RWPE1 (cell line): Measurements from ENCODE around the gene CARM1.
"Not testable (repeated sequence)": the region's sequence is repeated elsewhere in the genome, so short reads cannot be mapped to it uniquely, and the experiment has no call there.

Experiments used
- CTCF ChIA-PET: fragments of 350-600 bp; sonication (Branson Sonifier 250); formaldehyde crosslinking; extraction: SDS; loops from one replicate; lab custom pipeline; 2021; lab: Yijun Ruan, JAX
- POLR2A ChIA-PET: fragments of 400-600 bp; formaldehyde crosslinking; extraction: SDS; loops from one replicate; lab custom pipeline; 2020; ENCODE audit warnings: antibody characterized with exemption; ENCODE audit not compliant: low non-redundant PET; lab: Yijun Ruan, JAX
- DNase-seq: peaks from one replicate; pipeline ENCODE4 v3.0.0; 2012; ENCODE audit warnings: low spot score
- H3K27ac ChIP-seq: fragments of 450-650 bp; 2 replicates; pipeline ENCODE4 v1.5.1; 2017
- CTCF ChIP-seq: fragments of 450-650 bp; conservative IDR thresholded peaks from 2 replicates; pipeline ENCODE4 v1.5.1; 2017; ENCODE audit warnings: low read depth, mild to moderate bottlenecking

CARM1 gene

GRCh38 chr19:10871711-10872545 lies 575 bp downstream of the CARM1 start:
- no peak for DNase-seq
- ChIA-PET POLR2A (no interaction called here), CTCF (interaction anchor here (0.6 to 2.0 kb wide), 9 partner anchors 8 to 606 kb away, joined by 3 to 10 read pairs (median 3); no protein-coding TSS in a partner anchor)
- TF ChIP-seq CTCF, result no peak
- peak overlapping the region; percentile 87 for H3K27ac ChIP-seq

- DNase-seq, result no peak
- ChIA-PET CTCF (interaction anchor here (0.6 to 2.0 kb wide), 6 partner anchors 9 to 605 kb away, joined by 3 to 10 read pairs (median 4); no protein-coding TSS in a partner anchor), POLR2A (no interaction called here)
- no peak for TF ChIP-seq CTCF
- H3K27ac ChIP-seq, result peak overlapping the region; percentile 87
Measured at GRCh38 chr19:10872546-10873107, 1.3 kb downstream of the CARM1 start.

- ChIA-PET POLR2A (interaction anchor here (0.6 kb wide), 2 partner anchors 15 to 685 kb away, joined by 4 to 5 read pairs; no protein-coding TSS in a partner anchor), CTCF (interaction anchor here (2.0 kb wide), 1 partner anchor 10 kb away, joined by 10 read pairs; no protein-coding TSS in a partner anchor)
- no peak for TF ChIP-seq CTCF
- H3K27ac ChIP-seq, result peak overlapping the region; percentile 87
- no peak for DNase-seq
Measured at GRCh38 chr19:10874024-10874423, 2.7 kb downstream of the CARM1 start.

- ChIA-PET POLR2A (no interaction called here), CTCF (interaction anchor here (0.6 kb wide), 1 partner anchor 14 kb away, joined by 6 read pairs; no protein-coding TSS in a partner anchor)
- DNase-seq, result no peak
- peak overlapping the region; percentile 67 for H3K27ac ChIP-seq
- TF ChIP-seq CTCF, result no peak
Measured at GRCh38 chr19:10876459-10877240, 5.3 kb downstream of the CARM1 start.

- POLR2A ChIA-PET, DNase-seq, CTCF ChIA-PET: not testable (repeated sequence)
- peak overlapping the region; percentile 67 for H3K27ac ChIP-seq
Measured at GRCh38 chr19:10877608-10878007, 6.3 kb downstream of the CARM1 start.

- CTCF ChIA-PET, result no interaction called here
Measured at GRCh38 chr19:10878253-10878652, 6.9 kb downstream of the CARM1 start.

More at GRCh38 chr19:10878253-10878652, 6.9 kb downstream of the CARM1 start:
- peak overlapping the region; percentile 67 for H3K27ac ChIP-seq
- no peak for DNase-seq
- POLR2A ChIA-PET, result no interaction called here
- no peak for TF ChIP-seq CTCF
